Measurements from ENCODE around the gene SLC22A15.

GRCh38 chr1:116031302-116031835 lies 55.1 kb downstream of the SLC22A15 start:
- TF ChIP-seq SIN3A (IDR thresholded peaks at IDR 0.05; ENCODE audit: borderline replicate concordance, insufficient read depth, low read length): no peak
- no peak for TF ChIP-seq TAF1 (IDR thresholded peaks at IDR 0.05; ENCODE audit: borderline replicate concordance, insufficient read depth, low read length)
- TF ChIP-seq FOXP2 (optimal IDR thresholded peaks at IDR 0.05; ENCODE audit: borderline replicate concordance, extremely low read depth, extremely low read length, insufficient read depth): no peak

Measured in PFSK-1 (cell line).